GM21529 (cell line): ENCODE results near the gene PTCRA.
"Not testable (repeated sequence)": the region's sequence is repeated elsewhere in the genome, so short reads cannot be mapped to it uniquely, and the experiment has no call there.

Source experiments
- ATAC-seq: cut with Tn5 transposase; IDR thresholded peaks from one replicate; pipeline ENCODE4 v1.9.1; 2021; ENCODE audit not compliant: unreplicated experiment

The PTCRA gene, protein sequence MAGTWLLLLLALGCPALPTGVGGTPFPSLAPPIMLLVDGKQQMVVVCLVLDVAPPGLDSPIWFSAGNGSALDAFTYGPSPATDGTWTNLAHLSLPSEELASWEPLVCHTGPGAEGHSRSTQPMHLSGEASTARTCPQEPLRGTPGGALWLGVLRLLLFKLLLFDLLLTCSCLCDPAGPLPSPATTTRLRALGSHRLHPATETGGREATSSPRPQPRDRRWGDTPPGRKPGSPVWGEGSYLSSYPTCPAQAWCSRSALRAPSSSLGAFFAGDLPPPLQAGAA

DNA sequence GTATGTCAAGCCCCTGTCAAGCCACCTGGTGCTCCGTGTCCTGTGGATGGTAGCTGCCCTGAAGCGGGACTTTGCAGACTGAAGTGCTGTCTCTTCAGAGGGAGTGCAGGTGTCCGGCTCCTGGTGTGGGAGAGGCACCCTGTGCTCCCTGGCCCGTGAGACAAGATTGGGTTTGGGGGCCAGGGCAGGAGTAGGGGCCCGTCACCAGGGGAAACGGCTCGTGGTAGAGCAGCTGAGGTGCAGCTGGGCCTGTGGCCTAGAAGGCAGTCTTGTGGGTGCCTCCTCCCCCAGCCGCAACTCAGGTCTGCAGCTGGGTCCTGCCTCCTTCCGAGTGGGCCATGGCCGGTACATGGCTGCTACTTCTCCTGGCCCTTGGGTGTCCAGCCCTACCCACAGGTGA, at the start of gene PTCRA:
TSS of gene PTCRA (plus strand) at position 322 of the 400 bp plus-strand sequence. CDS start at position 339, 17 bp downstream.
- ATAC-seq, result no peak

DNA sequence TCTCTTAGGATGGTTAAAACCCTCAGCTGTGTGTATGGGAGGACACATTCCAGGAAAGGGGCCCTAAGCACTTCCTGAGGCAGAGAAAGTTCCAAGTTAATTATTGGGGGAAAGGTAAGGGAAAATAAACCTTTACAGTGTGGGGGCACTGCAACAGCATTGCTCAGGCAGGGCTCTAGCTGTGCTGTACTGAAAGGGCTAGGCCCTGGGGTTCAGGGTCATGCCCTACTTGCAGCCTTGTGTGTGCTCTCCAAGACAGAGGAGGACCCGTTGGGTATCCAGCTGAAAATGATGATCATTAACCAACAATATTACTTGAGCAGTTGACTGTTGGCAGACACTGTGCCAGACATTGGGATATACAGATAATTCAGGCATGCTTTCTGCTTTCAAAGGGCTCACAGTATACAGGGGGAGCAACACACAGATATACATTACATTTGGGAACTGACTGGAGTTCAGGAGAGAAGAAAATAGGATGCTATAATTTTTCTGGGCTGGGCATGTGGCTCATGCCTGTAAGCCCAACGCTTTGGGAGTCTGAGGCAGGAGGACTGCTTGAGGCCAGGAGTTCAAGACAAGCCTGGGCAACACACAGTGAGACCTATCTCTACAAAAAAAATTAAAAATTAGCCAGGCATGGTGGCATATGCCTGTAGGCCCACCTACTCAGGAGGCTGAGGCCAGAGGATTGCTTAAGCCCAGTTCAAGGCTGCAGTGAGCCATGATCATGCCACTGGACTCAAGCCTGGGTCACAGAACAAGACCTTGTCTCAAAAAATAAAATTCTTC, 45.5 kb upstream of the PTCRA start:
- ATAC-seq, result no peak

GRCh38 chr6:42871711-42872110, 44.1 kb upstream of the PTCRA start:
- no peak for ATAC-seq

- no peak for ATAC-seq
Measured at GRCh38 chr6:42873313-42873712, 42.5 kb upstream of the PTCRA start.

DNA sequence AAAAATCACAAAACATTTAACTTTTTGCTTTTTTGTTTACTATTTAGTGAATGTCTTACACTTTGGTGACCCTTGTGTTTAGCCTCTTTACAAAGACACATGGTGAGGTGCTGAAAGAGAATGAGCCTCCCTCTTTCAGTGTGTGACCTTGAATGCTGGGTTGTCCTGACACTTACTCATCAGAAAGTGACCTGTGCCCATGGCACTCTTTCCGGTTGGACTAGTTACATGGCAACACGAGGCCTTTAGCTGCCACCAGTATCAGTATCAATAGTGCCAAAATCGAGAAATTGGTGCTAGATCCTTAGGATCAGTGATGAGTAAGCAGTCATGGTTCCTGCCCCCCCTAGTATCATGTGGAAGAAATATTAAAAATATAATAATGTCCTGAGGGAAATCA, 38.2 kb upstream of the PTCRA start:
- no peak for ATAC-seq

- ATAC-seq, result peak; percentile 95
Measured at GRCh38 chr6:42879372-42880239, 36.2 kb upstream of the PTCRA start, which contains the start of gene RPL7L1. Gene RPL7L1 (plus strand): TSS chr6:42879616. CDS start chr6:42879911, 295 bp downstream.

DNA sequence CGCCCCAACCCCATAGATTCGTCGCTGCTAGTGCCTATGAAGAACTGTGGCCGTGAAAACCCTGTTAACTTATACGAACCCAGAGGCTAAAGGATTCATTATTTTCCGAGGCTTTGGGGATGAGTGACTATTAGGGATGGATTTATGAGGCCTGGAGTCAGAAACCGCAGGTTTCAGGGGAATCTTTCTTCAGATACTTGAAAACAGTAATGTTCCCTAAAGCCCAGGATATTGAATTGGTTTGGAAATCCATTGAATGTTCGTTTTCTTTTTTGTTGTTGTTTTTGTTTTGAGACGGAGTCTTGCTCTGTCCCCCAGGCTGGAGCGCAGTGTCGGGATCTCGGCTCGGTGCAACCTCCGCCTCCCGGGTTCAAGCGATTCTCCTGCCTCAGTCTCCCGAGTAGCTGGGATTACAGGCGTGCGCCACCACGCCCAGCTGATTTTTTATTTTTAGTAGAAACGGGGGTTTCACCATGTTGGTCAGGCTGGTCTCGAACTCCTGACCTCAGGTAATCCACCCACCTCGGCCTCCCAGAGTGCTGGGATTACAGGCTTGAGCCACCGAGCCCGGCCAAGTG, 35.5 kb upstream of the PTCRA start:
- ATAC-seq, result not testable (repeated sequence)

DNA sequence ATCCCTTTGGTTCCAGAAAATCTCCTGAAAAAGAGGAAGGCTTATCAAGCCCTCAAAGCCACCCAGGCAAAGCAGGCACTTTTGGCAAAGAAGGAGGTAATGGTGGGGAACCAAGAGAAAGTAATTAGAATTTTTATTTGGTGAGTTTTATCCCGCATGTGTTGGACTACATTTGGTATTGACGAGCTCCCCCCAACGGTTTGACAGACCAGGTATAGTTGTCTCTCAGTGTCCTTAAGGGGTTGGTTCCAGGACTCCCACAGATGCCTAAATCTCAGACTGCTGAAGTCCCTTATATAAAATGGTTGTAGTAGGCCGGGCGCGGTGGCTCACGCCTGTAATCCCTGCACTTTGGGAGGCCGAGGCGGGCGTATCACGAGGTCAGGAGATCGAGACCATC, 35.0 kb upstream of the PTCRA start:
- ATAC-seq, result not testable (repeated sequence)

- no peak for ATAC-seq
Measured at GRCh38 chr6:42885702-42886101, 30.2 kb upstream of the PTCRA start.

DNA sequence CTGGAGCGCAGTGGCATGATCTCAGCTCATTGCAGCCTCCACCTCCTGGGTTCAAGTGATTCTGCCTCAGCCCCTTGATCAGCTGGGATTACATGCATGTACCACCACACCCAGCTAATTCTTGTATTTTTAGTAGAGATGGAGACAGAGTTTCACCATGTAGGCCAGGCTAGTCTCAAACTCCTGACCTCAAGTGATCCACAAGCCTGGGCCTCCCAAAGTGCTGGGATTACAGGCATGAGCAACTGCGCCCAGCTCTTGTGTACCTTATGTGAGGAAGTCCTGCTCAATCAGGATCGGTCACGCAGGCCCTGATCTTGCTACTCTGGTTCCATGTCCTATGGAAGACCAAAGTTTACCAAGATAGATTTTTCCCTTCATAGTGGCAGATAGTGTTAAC, 27.7 kb upstream of the PTCRA start:
- ATAC-seq, result not testable (repeated sequence)

GRCh38 chr6:42889815-42890214, 26.0 kb upstream of the PTCRA start:
- ATAC-seq, result no peak

GRCh38 chr6:42890311-42891198, 25.3 kb upstream of the PTCRA start:
- ATAC-seq, result peak; percentile 86

DNA sequence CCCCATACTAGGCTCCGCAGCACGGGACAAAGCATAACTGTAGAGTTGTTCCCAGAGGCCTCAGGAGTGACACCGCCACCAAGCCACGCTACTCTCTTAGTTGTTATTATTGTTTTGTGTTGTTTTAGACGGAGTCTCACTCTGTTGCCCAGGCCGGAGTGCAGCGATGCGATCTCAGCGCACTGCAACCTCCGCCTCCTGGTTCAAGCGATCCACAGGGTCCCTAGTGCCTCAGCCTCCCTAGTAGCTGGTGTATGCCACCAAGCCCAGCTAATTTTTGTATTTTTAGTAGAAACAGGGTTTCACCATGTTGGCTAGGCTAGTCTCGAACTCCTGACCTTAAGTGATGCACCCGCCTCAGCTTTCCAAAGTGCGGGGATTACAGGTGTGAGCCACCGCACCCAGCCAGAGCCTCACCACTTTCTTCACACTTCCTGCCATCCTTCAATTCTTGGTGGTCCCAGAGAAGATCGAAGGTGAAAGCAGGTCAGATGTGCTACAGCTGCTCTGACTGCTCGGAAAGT, 24.6 kb upstream of the PTCRA start:
- ATAC-seq, result no peak

DNA sequence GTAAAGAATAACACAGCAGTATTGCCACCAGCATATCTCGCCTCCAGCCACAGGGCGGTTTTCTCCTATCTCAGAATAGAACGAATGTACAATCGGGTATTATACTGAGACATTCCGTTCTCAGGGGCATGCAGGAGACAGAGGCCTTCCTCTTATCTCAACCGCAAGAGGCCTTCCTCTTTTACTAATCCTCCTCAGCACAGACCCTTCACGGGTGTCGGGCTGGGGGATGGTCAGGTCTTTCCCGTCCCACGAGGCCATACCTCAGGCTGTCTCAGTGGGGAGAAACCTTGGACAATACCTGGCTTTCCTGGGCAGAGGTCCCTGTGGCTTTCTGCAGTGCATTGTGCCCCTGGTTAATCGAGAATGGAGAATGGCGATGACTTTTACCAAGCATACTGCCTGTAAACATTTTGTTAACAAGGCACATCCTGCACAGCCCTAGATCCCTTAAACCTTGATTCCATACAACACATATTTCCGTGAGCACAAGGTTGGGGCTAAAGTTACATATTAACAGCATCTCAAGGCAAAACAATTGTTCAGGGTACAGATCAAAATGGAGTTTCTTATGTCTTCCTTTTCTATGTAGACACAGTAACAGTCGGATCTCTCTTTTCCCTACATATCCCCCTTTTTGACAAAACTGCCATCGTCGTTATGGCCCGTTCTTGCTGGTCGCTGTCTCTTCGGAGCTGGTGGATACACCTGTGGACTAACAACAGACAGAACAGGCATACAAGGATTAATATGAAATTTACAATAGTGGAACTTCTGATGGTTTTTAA, 21.6 kb upstream of the PTCRA start:
- not testable (repeated sequence) for ATAC-seq

GRCh38 chr6:42896178-42896719, 19.6 kb upstream of the PTCRA start:
- ATAC-seq, result no peak

DNA sequence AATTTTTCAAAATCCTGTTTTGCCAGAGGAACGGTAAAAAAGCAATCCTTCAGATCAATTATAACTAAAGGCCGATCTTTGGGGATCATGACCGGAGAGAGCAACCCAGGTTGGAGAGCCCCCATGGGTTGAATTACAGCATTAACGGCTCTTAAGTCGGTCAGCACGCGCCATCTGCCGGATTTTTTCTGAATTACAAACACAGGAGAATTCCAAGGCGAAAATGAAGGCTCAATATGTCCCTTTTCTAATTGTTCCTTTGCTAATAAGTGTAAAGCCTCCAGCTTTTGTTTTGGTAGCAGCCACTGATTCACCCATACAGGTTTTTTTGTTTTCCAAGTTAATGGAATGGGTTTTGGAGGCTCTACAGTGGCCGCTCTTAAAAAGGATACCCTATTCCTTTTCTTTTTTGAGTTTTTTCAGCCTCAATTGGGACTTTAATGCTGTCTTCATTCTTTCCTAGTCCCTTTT, 16.9 kb upstream of the PTCRA start:
- no peak for ATAC-seq

- no peak for ATAC-seq
Measured at GRCh38 chr6:42899871-42900270, 16.0 kb upstream of the PTCRA start.

GRCh38 chr6:42901538-42901957, 14.3 kb upstream of the PTCRA start:
- ATAC-seq, result peak; percentile 62
